Liver (tissue), 9 donors: ENCODE data around the gene GGA2. TPM values are rescaled to one million over a fixed set of nuclear protein-coding genes. Genes with fewer than 3 reads are reported as not detected.

Experiments used
- DNase-seq: peaks from one replicate; pipeline ENCODE4 v3.0.0-alpha.2; 2017; ENCODE audit warnings: low spot score
- H3K27ac ChIP-seq, 2 donors: one replicate each; pipeline ENCODE4 v1.7.0; 2013; ENCODE audit warnings: inconsistent platforms in 2 of 2, low read length in 2 of 2, control low read depth in 1 of 2, low read depth in 1 of 2, mild to moderate bottlenecking in 1 of 2
- H3K27me3 ChIP-seq, 4 donors: one replicate each; pipeline versions ENCODE4 v1.6.1 to v1.7.0; 2013; ENCODE audit warnings: low read length in 3 of 4, inconsistent platforms in 1 of 4, mild to moderate bottlenecking in 1 of 4, moderate library complexity in 1 of 4; ENCODE audit not compliant: control insufficient read depth in 4 of 4, insufficient read depth in 4 of 4
- H3K36me3 ChIP-seq, 4 donors: one replicate each; pipeline versions ENCODE4 v1.6.1 to v1.7.0; 2013; ENCODE audit warnings: low read length in 3 of 4, mild to moderate bottlenecking in 3 of 4, low read depth in 1 of 4, moderate library complexity in 1 of 4; ENCODE audit not compliant: control insufficient read depth in 4 of 4, insufficient read depth in 3 of 4
- H3K4me1 ChIP-seq, 4 donors: one replicate each; pipeline versions ENCODE4 v1.6.1 to v1.7.0; 2013; ENCODE audit warnings: low read length in 3 of 4, mild to moderate bottlenecking in 3 of 4, moderate library complexity in 1 of 4; ENCODE audit not compliant: control insufficient read depth in 4 of 4, insufficient read depth in 4 of 4
- H3K4me3 ChIP-seq, 3 donors: one replicate each; pipeline versions ENCODE4 v1.6.1 to v1.7.0; 2013; ENCODE audit warnings: low read length in 3 of 3, control low read depth in 1 of 3, low read depth in 1 of 3, mild to moderate bottlenecking in 1 of 3
- H3K9ac ChIP-seq, 2 donors: one replicate each; pipeline ENCODE4 v1.7.0; 2013; ENCODE audit warnings: low read length in 2 of 2, mild to moderate bottlenecking in 2 of 2, moderate library complexity in 2 of 2, control low read depth in 1 of 2, low read depth in 1 of 2
- H3K9me3 ChIP-seq, 4 donors: one replicate each; pipeline versions ENCODE4 v1.6.1 to v1.7.0; 2013; ENCODE audit warnings: low read length in 3 of 4; ENCODE audit not compliant: control insufficient read depth in 4 of 4
- ATF3 ChIP-seq: IDR thresholded peaks from 2 replicates; pipeline ENCODE4 v1.6.1; 2016; ENCODE audit warnings: antibody characterized with exemption
- CTCF ChIP-seq: fragments of 150-350 bp; IDR thresholded peaks from 2 replicates; pipeline ENCODE4 v1.5.1; 2017; ENCODE audit warnings: improper control_type of control experiment, low read depth, low read length; ENCODE audit not compliant: missing input control
- EGR1 ChIP-seq, 2 donors: IDR thresholded peaks; 2 replicates each; pipeline ENCODE4 v1.6.1; 2016 to 2018; ENCODE audit warnings: antibody characterized with exemption in 2 of 2, low read depth in 2 of 2
- GABPA ChIP-seq, 2 donors: IDR thresholded peaks in 1 of 2; conservative IDR thresholded peaks in 1 of 2; 2 replicates each; pipeline ENCODE4 v1.6.1; 2016; ENCODE audit warnings: antibody characterized with exemption in 2 of 2, mild to moderate bottlenecking in 1 of 2, moderate library complexity in 1 of 2
- HNF4A ChIP-seq, 2 donors: conservative IDR thresholded peaks; 2 replicates each; pipeline ENCODE4 v1.6.1; 2016; ENCODE audit warnings: antibody characterized with exemption in 2 of 2, mild to moderate bottlenecking in 2 of 2
- JUND ChIP-seq, 2 donors: IDR thresholded peaks; 2 replicates each; pipeline ENCODE4 v1.6.1; 2016; ENCODE audit warnings: antibody characterized with exemption in 2 of 2
- NR2F2 ChIP-seq: IDR thresholded peaks from 2 replicates; pipeline ENCODE4 v1.6.1; 2016; ENCODE audit warnings: antibody characterized with exemption
- RAD21 ChIP-seq, 2 donors: IDR thresholded peaks; 2 replicates each; pipeline ENCODE4 v1.6.1; 2016; ENCODE audit warnings: antibody characterized with exemption in 2 of 2, mild to moderate bottlenecking in 2 of 2
- REST ChIP-seq: IDR thresholded peaks from 2 replicates; pipeline ENCODE4 v1.6.1; 2016; ENCODE audit warnings: antibody characterized with exemption, mild to moderate bottlenecking
- RXRA ChIP-seq, 2 donors: IDR thresholded peaks; 2 replicates each; pipeline ENCODE4 v1.6.1; 2017 to 2018; ENCODE audit warnings: antibody characterized with exemption in 2 of 2, mild to moderate bottlenecking in 1 of 2
- SP1 ChIP-seq: IDR thresholded peaks from 2 replicates; pipeline ENCODE4 v1.6.1; 2018; ENCODE audit warnings: antibody characterized with exemption, mild to moderate bottlenecking
- TAF1 ChIP-seq: conservative IDR thresholded peaks from 2 replicates; pipeline ENCODE4 v1.6.1; 2016; ENCODE audit warnings: antibody characterized with exemption, mild to moderate bottlenecking
- YY1 ChIP-seq: IDR thresholded peaks from 2 replicates; pipeline ENCODE4 v1.6.1; 2016; ENCODE audit warnings: antibody characterized with exemption, mild to moderate bottlenecking
- ZBTB33 ChIP-seq: IDR thresholded peaks from 2 replicates; pipeline ENCODE4 v1.6.1; 2016; ENCODE audit warnings: antibody characterized with exemption
- WGBS: extraction: QIAGEN DNeasy Blood & Tissue Kit; methylation state at CpG from one replicate; pipeline ENCODE4 v1.1.7; 2013; 5-methylcytosine and 5-hydroxymethylcytosine counted together
- polyA plus RNA-seq, 2 donors: library from polyadenylated mRNA; stranded (reverse) in 1 of 2; unstranded in 1 of 2; fragments of 200-250 nt in 1 of 2; fragments of >200 nt in 1 of 2; fragmentation: Nextera tagmentation in 1 of 2; extraction: Ambion mirVana in 1 of 2; gene quantifications; one replicate each; pipeline versions ENCODE4 v1.2.1 to v1.2.3, GENCODE V29; 2013 to 2015
- total RNA-seq, 2 donors: library from RNA; depleted of rRNA; stranded (reverse); fragments of >200 nt; gene quantifications; one replicate each; pipeline ENCODE4 v1.2.3, GENCODE V29; 2014
- donor health status: healthy.
- donor health status: healthy.
- donor health status: healthy.
- donor health status: healthy.
- donor health status: healthy.

The GGA2 gene
- total and polyA plus RNA-seq, 4 donors = 8.4 to 23.9 (median 16.0) TPM

- H3K9ac ChIP-seq = no peak overlapping the region
- TF ChIP-seq ATF3 (no peak), ZBTB33 (no peak), NR2F2 (no peak), GABPA (IDR thresholded peaks at IDR 0.05 in 1 of 2, conservative IDR thresholded peaks at IDR 0.05 in 1 of 2) (no peak), TAF1 (no peak), RXRA (IDR thresholded peaks at IDR 0.05) (no peak), JUND (IDR thresholded peaks at IDR 0.05) (no peak), SP1 (no peak), EGR1 (IDR thresholded peaks at IDR 0.05; ENCODE audit: low read depth in 2 of 2) (no peak), CTCF (no peak), REST (no peak)
- no peak overlapping the region for H3K27ac ChIP-seq
- no peak overlapping the region for H3K4me3 ChIP-seq
- WGBS = 91% methylated on average over 11 of the region's 11 CpGs
- H3K36me3 ChIP-seq = peaks cover 3 to 12% (median 10%) of the 10 kb centered on the region in 4 donors
- peaks cover 6 to 24% (median 20%) of the 10 kb centered on the region in 4 donors for H3K4me1 ChIP-seq
- no peaks in the 10 kb centered on the region for H3K9me3 ChIP-seq
- no peaks in the 10 kb centered on the region for H3K27me3 ChIP-seq
- no peak for DNase-seq
Measured at GRCh38 chr16:23498863-23499262, 11.4 kb downstream of the GGA2 start.

- Histone ChIP-seq H3K36me3 (peaks cover 3 to 26% (median 19%) of the 10 kb centered on the region in 4 donors), H3K9ac (no peak overlapping the region), H3K27me3 (no peaks in the 10 kb centered on the region), H3K4me1 (peaks cover 6 to 22% (median 19%) of the 10 kb centered on the region in 4 donors), H3K27ac (peak overlapping the region; percentile 49 to 52), H3K4me3 (no peak overlapping the region), H3K9me3 (no peaks in the 10 kb centered on the region)
- DNase-seq = no peak
- 78% methylated on average over 6 of the region's 6 CpGs for WGBS
- TF ChIP-seq HNF4A (conservative IDR thresholded peaks at IDR 0.05) (no peak), GABPA (IDR thresholded peaks at IDR 0.05 in 1 of 2, conservative IDR thresholded peaks at IDR 0.05 in 1 of 2) (no peak), TAF1 (no peak), JUND (IDR thresholded peaks at IDR 0.05) (no peak), REST (no peak), RXRA (IDR thresholded peaks at IDR 0.05) (no peak), ATF3 (no peak), ZBTB33 (no peak), EGR1 (IDR thresholded peaks at IDR 0.05; ENCODE audit: low read depth in 2 of 2) (no peak), YY1 (no peak), RAD21 (IDR thresholded peaks at IDR 0.05) (no peak), NR2F2 (no peak)
Measured at GRCh38 chr16:23497543-23497868, 12.8 kb downstream of the GGA2 start.
